HG02852 (cell line): ENCODE measurements around the gene ERO1A.
A peak's percentile ranks its signal among the peaks of the same experiment; 100 is the strongest.

Experiments
- ATAC-seq: cut with Tn5 transposase; IDR thresholded peaks from one replicate; pipeline ENCODE4 v1.9.1; 2021; ENCODE audit warnings: mild to moderate bottlenecking, moderate library complexity; ENCODE audit not compliant: unreplicated experiment

ERO1A gene

DNA sequence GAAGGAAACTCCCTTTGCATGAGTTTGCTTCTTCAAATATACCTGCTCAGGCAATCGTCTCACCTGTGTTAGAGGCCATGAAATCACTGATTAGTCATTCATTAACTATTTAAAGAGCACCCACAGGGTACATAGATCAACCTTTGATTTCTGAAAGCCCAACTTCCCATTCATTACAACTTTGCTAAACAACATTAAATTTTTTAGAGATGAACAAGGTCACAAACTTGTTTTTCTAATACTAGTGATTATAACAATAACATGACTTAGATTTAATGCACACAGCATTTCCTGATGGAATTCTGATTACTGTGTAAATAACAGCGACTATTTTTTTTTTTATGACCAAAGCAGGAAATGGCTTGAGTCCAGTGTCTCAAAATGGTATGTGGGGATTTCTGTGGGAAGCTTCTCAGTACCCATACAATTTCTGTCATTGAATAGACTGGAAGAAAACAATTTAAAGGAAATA, 5.4 kb upstream of the ERO1A start:
- no peak for ATAC-seq

DNA sequence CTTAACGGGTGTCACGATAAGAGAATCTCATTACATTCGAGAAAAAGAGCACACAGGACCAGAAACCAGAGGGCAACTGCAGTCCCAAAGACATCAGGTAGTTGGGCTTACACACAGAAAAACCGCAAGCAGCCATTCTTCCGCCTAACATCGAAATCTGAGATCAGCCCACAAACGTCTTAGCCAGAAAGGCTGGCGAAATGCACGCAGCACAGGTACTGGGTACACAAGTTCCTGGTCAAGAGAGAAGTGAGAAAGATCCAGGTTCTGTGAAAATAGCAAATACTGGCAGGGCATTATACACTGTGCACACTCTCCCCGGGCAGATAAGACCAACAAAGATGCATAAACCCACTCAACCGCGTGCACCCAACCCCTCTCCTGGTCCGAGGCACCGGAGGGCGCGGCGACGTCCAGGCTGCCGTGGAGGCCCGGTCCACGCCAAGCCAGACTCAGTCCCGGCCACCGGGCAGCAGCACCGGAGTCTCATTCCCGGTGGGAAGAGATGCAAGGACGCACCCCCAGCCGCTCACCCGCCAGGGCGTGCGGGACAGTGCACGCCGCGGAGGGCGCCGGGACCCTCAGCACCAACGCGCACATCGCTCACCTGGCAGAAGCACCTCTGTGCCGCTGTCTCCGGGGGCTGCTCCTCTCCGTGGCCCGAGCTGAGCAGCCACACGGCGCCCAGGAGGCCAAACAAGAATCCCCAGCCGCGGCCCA, 437 bp downstream of the ERO1A start:
- peak; percentile 65 for ATAC-seq

DNA sequence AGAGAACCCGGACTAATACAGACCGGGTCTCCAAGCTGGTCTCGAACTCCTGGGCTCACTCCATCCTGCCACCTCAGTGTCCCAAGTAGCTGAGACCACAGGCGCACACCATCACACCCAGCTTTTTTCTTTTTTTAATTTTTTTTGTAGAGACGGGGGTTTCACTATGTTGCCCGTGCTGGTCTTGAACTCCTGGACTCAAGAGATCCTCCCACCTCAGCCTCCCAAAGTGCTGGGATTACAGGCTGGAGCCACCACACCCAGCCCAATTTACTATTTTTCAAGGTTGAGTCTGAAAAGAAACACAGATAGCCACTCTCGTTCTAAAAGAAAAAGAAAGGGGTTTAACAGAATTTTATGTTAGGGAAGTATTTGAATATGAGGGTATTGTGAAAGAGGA, 1.8 kb downstream of the ERO1A start:
- no peak for ATAC-seq

DNA sequence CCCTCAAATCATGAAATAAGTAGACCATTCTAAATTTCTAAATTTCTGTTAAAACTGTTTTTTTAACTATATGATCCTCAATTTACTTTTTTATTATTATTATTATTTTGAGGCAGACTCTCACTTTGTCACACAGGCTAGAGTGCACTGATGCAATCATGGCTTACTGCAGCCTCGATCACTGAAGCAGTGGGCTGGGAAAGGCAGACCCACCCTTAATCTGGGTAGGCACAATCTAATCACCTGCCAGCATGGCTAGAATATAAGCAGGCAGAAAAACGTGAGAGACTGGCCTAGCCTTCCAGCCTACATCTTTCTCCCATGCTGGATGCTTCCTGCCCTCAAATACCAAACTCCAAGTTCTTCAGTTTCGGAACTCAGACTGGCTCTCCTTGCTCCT, 2.3 kb downstream of the ERO1A start:
- ATAC-seq, result no peak

DNA sequence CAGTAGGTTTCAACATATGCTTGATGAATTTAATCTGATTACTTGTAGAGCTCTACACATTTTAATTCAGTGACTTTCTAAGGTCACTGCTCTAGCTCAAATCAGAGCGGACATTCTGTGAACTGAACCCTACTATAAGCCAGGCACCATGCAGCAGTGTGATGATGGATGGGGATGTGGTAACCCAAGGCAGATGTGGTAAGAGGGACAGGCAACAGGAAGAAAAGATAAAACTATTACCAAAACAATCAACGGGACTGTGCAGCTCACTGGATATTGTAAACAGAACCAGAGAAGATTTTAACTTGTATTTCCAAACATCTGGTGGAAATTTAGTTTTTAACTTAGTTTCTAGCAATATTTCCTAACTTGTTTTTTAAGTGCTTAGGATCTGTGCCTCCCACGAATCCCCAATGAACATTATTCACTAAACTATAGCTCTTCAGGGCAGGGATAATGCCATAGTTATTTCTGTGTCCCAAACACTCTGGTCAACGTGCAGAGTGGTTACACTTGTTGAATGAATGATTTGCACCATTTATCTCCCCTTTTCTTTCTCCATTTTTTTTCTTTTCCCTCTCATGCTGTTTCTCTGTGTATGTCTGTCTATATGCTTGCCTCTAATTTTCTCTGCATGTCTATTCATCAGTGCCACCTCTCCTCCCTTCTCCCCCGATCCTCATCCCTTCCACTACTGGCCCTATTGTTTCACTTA, 3.0 kb downstream of the ERO1A start:
- ATAC-seq, result no peak

DNA sequence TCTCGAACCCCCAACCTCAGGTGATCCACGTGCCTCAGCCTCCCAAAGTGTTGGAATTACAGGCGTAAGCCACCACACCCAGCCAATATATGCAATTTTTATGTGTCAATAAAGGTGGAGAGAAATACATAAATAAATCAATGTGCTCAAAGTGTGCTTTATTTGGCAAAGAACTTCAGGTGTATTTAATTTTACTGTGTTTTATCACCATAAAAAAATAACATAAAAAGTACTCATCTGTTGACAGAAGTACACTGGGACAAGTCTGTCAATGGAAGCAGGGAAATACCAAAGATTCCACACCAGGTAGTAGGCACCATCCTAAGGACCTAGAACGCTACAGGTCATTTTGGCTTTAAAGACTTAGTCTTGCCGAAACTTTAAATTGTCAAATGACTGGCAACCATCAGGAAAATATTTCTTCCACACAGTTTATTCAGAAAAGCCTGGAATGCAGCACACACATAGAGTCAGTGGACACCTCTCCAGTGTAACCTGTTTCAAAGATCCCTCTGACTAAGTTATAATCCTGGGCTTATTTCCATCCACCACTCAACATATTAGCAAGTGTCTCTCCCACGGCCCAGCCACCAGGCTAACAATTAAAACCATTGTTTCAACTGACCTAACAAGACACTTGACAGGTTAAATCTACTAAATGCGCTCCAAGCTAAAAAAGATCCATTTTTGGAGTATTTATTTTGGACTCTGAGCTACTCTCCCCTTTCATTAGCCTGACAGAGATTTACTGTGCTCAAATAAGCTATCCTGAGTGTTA, 4.2 kb downstream of the ERO1A start:
- no peak for ATAC-seq

DNA sequence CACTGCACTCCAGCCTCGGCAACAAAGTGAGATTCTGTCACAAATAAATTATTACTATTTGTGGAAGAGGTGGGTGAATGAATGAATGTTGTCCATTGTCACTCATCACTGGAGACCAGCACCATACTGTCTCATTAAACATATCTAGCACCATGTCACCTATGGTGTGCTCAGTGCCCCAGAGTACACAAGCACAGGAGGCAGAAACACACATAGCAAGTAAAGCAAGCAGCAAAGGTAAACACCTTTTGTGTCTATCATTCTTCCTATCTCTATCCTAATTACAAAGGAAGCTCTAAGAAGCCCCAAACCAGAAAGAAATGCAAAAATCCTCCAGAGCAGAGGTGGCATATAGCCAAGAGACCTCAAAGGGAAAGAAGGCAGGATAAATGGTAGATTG, 9.2 kb downstream of the ERO1A start:
- ATAC-seq, result no peak

DNA sequence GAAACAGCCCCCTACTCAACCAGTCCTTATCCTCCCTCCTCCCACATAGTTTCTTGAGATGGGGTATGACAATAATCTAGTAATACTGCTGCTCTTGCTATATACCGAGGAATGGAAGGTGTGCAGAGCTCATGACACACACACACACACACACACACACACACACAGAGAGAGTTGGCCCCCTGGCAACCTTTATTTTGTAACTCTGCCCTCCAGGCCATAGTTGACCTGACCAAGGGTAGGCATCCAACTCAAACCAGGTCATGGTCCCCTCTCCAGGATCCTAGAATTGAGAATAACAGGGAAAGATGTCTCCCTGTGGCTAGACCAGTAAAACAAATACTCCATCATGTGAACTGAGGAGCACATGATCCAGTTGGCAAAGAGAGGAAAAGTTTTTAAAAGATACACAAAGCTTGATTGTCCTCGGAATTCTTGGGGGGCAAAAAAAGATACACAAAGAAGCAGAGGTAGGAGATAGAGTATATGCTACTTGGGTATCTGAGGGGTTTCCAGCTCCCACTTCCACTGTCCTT, 11.3 kb downstream of the ERO1A start:
- ATAC-seq, result no peak

DNA sequence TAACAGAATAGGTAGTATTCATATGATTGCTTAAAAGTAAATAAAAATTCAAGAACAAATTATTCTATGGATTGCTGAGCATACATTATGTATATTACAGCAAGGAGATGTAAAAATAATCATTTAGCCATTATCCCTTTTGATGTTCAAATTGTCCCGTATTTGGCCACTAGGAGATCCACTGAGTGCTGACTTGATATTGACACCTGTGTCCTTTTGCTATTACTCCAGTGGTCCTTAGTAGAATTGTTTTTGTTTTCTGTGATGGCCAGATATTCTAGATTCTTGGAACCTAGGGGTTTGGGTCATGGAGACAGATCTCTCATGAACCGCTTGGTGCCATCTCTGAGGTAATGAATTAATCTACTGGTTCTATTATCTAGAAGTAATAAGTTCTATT, 16.8 kb downstream of the ERO1A start:
- no peak for ATAC-seq

DNA sequence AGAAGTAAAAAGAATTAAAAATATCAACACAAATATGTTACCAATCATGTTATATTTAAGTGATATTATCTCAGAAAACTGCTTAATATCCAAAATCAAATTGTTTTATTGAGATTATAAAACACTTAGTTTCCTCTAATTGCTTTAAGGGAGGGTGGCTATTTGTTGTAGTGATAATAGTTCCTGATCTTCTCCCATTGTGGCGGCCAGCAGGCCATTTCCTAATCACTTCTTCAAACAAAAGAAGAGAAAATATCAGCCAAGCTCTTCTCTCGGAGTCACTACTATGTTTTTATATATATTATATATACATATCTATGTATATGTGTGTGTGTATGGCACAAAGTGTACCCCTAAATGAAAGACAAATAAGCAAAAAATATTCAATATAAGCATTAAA, 31.5 kb downstream of the ERO1A start:
- no peak for ATAC-seq

DNA sequence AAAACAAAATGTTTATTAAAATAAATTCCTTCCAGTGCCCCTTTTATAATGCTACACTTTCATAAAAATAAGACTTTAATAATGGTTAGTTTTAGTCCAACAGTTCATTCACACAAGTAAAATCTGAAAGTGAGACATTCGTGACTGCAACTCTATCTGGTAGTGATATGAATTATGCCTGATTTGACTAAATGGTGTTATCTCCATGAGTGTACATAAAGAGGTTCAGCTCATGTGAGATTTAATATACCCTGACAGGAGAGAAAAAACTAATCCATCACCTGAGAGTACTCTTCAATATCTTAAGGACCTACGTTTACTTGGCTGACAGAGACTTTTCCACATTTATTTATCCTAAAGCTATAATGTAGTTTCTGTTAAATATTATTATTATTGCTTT, 34.0 kb downstream of the ERO1A start:
- no peak for ATAC-seq

DNA sequence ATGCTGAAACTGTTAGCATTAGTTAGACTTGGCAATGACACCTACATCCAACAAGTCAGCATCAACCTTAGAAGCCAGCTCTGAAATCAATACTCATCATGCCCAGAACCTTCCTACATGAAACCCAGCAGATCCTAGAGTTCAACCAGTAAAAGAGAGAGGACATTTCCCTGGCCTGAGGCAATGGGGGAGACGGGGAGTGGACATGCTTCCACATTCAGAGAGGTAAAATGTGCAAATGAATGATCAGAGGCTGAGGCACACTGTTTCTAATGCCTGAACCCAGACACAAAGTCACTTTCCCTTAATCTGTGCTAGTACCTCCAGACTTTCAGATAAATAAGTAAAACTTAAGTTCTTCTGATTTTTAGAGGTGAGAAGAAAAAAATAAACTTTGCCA, 34.5 kb downstream of the ERO1A start:
- ATAC-seq, result no peak

DNA sequence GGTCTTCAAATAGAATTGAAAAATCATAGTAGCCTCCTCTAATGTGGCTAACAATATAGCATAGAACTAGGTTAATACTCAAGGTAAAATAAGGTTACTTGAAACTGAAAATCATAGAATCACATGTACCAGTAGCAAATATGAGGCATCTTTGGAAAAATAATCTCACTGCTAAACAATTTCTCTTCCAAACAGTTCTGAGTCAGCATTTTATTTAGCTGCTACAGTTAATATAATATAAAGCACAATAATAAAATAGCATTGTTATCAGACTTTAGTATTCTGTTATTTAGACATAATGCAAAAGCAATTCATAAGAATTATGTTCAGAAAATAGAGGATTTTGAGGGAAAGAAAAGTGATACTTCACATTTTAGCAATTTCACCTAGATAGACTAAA, 35.0 kb downstream of the ERO1A start:
- ATAC-seq, result no peak

DNA sequence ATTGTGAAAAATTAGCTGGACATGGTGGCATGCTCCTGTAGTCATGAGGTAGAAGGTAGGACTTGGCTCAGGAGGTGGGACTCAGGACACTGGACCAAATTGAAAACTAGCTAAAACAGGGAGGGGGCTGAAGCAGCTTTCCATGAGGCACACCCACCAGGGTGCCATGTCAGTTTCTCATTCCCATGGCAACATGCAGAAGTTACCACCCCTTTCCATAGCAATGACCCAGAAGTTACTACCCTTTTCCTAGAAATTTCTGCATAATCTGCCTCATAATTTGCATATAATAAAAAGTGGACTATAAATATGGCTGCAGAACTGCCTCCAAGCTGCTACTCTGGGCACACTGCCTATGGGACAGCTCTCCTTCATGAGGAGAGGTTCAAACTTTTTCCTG, 38.5 kb downstream of the ERO1A start:
- ATAC-seq, result no peak

DNA sequence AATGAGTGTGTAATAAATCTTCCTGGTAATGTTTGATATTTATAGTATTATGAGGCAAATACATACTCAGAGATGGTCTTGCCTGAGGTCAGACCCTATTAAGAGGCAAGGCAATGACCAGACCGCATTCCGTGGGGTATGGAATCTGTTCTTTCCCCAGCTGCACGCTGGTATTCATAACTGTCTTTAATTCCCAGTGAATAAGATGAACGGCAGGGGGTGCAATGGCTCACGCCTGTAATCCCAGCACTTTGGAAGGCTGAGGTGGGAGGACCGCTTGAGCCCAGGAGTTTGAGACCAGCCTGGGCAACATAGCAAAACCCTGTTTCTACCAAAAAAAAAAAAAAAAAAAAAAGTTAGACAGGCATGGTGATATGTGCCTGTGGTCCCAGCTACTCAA, 44.6 kb downstream of the ERO1A start:
- no peak for ATAC-seq

DNA sequence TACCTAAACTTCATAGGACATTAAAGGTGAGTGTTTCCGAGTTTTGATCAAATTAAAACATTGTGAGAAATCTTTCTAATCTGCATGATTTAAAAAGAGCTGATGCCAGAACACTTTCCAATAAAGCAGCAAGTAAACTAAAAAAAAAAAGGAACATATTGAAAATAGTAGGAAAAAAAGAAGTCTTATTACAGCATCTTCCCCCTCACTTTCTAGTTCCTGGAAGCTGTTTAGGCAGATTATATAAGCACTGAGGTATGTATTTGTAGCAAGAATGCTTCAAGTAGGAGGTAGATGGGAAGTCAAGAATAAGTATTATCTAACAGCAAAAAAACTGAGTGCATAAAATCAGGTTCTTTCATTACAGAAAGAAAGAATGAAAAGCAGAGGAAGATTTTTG, 45.8 kb downstream of the ERO1A start:
- ATAC-seq, result no peak

DNA sequence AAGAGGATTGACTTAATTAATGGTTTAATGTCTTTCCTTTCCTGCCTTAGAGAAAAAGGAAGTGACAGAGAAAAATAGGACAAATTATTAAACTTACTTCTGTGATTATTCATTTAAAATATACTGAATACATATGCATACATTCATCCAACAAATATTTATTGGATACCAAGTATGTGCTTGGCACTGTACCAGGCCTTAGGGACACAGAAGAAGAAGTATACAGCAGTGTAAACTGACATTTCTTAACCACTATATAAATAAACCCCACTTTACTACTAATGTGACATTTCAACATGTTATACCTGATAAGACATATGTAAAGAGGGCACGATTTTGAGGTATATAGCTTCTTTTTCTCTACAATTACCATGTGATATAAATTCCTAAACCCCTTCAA, 53.6 kb downstream of the ERO1A start:
- no peak for ATAC-seq

DNA sequence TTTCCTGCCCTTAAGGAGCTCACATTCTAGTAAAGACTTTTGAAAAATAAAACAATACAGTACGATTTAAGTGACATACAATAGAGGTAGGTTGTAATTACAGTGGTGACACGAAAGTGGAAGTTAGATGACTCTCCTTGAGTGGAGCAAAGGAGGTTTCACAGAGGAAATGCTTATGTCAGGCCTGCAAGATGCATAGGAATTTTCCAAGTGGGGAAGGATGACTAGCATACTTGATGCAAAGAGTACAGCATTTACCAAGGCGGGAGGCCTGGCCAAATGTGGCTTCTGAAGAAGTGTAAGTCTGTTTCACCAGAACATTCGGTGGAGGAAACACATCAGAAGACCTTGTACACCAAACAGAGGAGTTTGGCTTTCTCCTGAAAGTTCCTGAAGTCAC, 55.2 kb downstream of the ERO1A start:
- ATAC-seq, result no peak

DNA sequence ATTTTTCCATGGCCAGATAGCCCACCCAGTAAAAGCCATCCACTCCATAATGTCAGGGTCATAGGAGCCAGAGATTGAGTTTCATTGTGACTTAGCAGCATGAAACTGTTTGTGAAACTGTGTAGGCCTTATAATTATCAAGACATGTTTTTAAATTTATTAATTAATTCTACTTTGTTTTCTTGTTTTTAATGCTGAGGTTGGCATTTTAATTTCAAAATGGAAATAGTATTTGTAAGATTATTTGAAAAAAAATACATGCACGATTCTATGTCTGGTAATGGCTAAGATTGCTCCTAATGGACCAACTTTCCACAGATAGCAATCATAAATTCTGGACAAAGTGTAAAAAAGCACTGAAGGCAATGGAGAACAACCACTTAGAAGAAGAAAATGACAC, 75.7 kb downstream of the ERO1A start:
- no peak for ATAC-seq

DNA sequence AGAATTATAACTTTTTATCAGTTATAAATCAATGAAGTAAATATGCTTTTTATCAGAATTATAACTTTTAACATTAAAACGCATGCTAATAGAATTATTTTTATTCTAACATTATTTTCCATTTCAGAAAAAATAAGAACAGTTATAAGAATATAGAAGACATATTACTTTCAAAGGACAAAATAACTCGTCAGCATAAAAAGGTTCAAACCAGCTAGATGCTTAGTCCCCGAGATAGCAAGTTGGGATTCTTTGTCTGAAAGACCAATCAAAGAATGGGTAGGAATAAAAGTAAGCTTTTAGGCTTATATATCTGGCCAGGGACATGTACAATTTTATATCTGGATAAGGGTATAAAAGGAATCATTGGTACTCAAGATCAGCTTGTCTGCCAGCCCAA, 76.8 kb downstream of the ERO1A start:
- no peak for ATAC-seq

DNA sequence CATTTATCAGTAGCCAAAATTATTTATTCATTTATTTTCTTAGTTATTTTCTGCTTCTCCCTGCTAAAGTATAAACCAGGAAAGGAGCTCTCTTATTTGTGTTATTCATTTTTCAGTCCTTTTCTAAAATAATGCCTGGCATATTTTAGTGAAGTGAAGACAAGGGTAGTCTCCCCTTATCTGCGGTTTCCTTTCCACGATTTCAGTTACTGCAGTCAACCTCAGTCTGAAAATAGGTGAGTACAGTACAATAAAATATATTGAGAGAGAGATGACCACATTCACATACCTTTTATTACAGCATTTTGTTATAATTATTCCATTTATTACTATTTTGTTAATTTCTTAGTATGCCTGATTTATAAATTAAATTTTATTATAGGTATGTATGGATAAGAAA, 85.2 kb downstream of the ERO1A start:
- no peak for ATAC-seq
